NCI-H460 (cell line): ENCODE results near the gene ZDBF2. TPM values are rescaled to one million over a fixed set of nuclear protein-coding genes. Genes with fewer than 3 reads are reported as not detected.
A peak's percentile ranks its signal among the peaks of the same experiment; 100 is the strongest.
"Not testable (repeated sequence)": the region's sequence is repeated elsewhere in the genome, so short reads cannot be mapped to it uniquely, and the experiment has no call there.

Experiments used
- DNase-seq: peaks from one replicate; pipeline ENCODE4 v3.0.0-alpha.2; 2016; ENCODE audit warnings: low read depth; ENCODE audit errors: extremely low read depth
- total RNA-seq: library from RNA; depleted of rRNA; stranded (reverse); fragments of >200 nt; shearing (Covaris generic); gene quantifications from 2 replicates; pipeline ENCODE4 v1.2.3, GENCODE V29; 2014

The ZDBF2 gene
- total RNA-seq, 1 experiment from 2014 or later = 14.7 TPM

GRCh38 chr2:206258615-206259014, 15.8 kb upstream of the ZDBF2 start:
- not testable (repeated sequence) for DNase-seq

GRCh38 chr2:206259376-206260187, 14.9 kb upstream of the ZDBF2 start:
- no peak for DNase-seq

GRCh38 chr2:206260188-206261012, 14.1 kb upstream of the ZDBF2 start:
- peak; percentile 35 for DNase-seq

- no peak for DNase-seq
These were observed 10.4 kb upstream of the ZDBF2 start for GRCh38 chr2:206263959-206264603.

GRCh38 chr2:206266130-206267125, 8.0 kb upstream of the ZDBF2 start:
- DNase-seq = no peak

GRCh38 chr2:206267567-206267966, 6.9 kb upstream of the ZDBF2 start:
- DNase-seq = no peak

GRCh38 chr2:206271065-206271464, 3.4 kb upstream of the ZDBF2 start:
- DNase-seq = no peak

- DNase-seq = no peak
These were observed 558 bp upstream of the ZDBF2 start for GRCh38 chr2:206273905-206274304.

- DNase-seq = no peak
These were observed 1.0 kb downstream of the ZDBF2 start for GRCh38 chr2:206275312-206276055.

GRCh38 chr2:206276169-206276942, 1.9 kb downstream of the ZDBF2 start:
- no peak for DNase-seq

- no peak for DNase-seq
These were observed 3.0 kb downstream of the ZDBF2 start for GRCh38 chr2:206277503-206277902.

GRCh38 chr2:206282746-206283145, 8.3 kb downstream of the ZDBF2 start:
- no peak for DNase-seq

GRCh38 chr2:206287197-206287596, 12.7 kb downstream of the ZDBF2 start:
- DNase-seq = no peak

GRCh38 chr2:206289391-206289790, 14.9 kb downstream of the ZDBF2 start:
- no peak for DNase-seq

- no peak for DNase-seq
These were observed 21.7 kb downstream of the ZDBF2 start for GRCh38 chr2:206296128-206296527.

GRCh38 chr2:206299608-206300007, 25.1 kb downstream of the ZDBF2 start:
- not testable (repeated sequence) for DNase-seq

GRCh38 chr2:206305523-206306245, 31.2 kb downstream of the ZDBF2 start:
- no peak for DNase-seq

- no peak for DNase-seq
These were observed 36.6 kb downstream of the ZDBF2 start for GRCh38 chr2:206311026-206311425.
